ENCODE results near the gene UFD1.

Gene UFD1

GRCh38 chr22:19478901-19479354, at the start of gene UFD1:
TSS of gene UFD1 (minus strand) at chr22:19479193. CDS start at chr22:19479085, 108 bp downstream.
- peak; percentile 40 to 51 for DNase-seq (ENCODE audit: low read depth in 2 of 2)

- no peak for DNase-seq (ENCODE audit: low read depth in 2 of 2)
Observed at GRCh38 chr22:19527861-19528417, 48.9 kb upstream of the UFD1 start.

- DNase-seq (ENCODE audit: low read depth in 2 of 2) = no peak
Observed at GRCh38 chr22:19527321-19527721, 48.3 kb upstream of the UFD1 start.

- DNase-seq (ENCODE audit: low read depth in 2 of 2) = no peak
Observed at GRCh38 chr22:19526702-19527111, 47.7 kb upstream of the UFD1 start.

GRCh38 chr22:19526076-19526701, 47.2 kb upstream of the UFD1 start:
- DNase-seq (ENCODE audit: low read depth in 2 of 2) = no peak

- no peak for DNase-seq (ENCODE audit: low read depth in 2 of 2)
Observed at GRCh38 chr22:19525666-19526065, 46.7 kb upstream of the UFD1 start.

- DNase-seq (ENCODE audit: low read depth in 2 of 2) = no peak
Observed at GRCh38 chr22:19525116-19525660, 46.2 kb upstream of the UFD1 start.

GRCh38 chr22:19524170-19525115, 45.5 kb upstream of the UFD1 start, which contains the start of gene CLDN5:
TSS of gene CLDN5 (minus strand) at chr22:19524410. CDS start at chr22:19524255, 155 bp downstream.
- no peak for DNase-seq (ENCODE audit: low read depth in 2 of 2)

- DNase-seq (ENCODE audit: low read depth in 2 of 2) = no peak
Observed at GRCh38 chr22:19523240-19524169, 44.5 kb upstream of the UFD1 start.

- no peak for DNase-seq (ENCODE audit: low read depth in 2 of 2)
Observed at GRCh38 chr22:19522881-19523239, 43.9 kb upstream of the UFD1 start.

- DNase-seq (ENCODE audit: low read depth in 2 of 2) = no peak
Observed at GRCh38 chr22:19522190-19522880, 43.3 kb upstream of the UFD1 start.

GRCh38 chr22:19520566-19521305, 41.7 kb upstream of the UFD1 start:
- DNase-seq (ENCODE audit: low read depth in 2 of 2) = no peak

GRCh38 chr22:19520007-19520406, 41.0 kb upstream of the UFD1 start:
- DNase-seq (ENCODE audit: low read depth in 2 of 2) = no peak

GRCh38 chr22:19519041-19519926, 40.3 kb upstream of the UFD1 start:
- no peak for DNase-seq (ENCODE audit: low read depth in 2 of 2)

- DNase-seq (ENCODE audit: low read depth in 2 of 2) = no peak
Observed at GRCh38 chr22:19518635-19519034, 39.6 kb upstream of the UFD1 start.

- DNase-seq (ENCODE audit: low read depth in 2 of 2) = no peak
Observed at GRCh38 chr22:19517919-19518611, 39.1 kb upstream of the UFD1 start.

- no peak for DNase-seq (ENCODE audit: low read depth in 2 of 2)
Observed at GRCh38 chr22:19517171-19517500, 38.1 kb upstream of the UFD1 start.
